Kidney (tissue), 14 donors: ENCODE measurements around the gene VTI1B. TPM values are rescaled to one million over a fixed set of nuclear protein-coding genes. Genes with fewer than 3 reads are reported as not detected.
A peak's percentile ranks its signal among the peaks of the same experiment; 100 is the strongest.

Experiments used
- DNase-seq, 5 donors: peaks; one replicate each; pipeline ENCODE4 v3.0.0-alpha.2; 2013 to 2020
- FAIRE-seq: peaks from 2 replicates; lab custom pipeline; 2012; peaks lifted over from hg19 to GRCh38; lab: Jason Lieb, UNC
- H3K27ac ChIP-seq, 2 donors: one replicate each; pipeline ENCODE4 v1.7.0; 2013; ENCODE audit warnings: low read depth in 2 of 2, low read length in 2 of 2, inconsistent platforms in 1 of 2
- H3K27me3 ChIP-seq: one replicate; pipeline ENCODE4 v1.7.1; 2013; ENCODE audit warnings: low read length, inconsistent platforms; ENCODE audit not compliant: control insufficient read depth, insufficient read depth
- H3K36me3 ChIP-seq, 3 donors: one replicate each; pipeline versions ENCODE4 v1.7.0 to v1.7.1; 2013; ENCODE audit warnings: low read length in 3 of 3, control low read depth in 1 of 3, inconsistent platforms in 1 of 3; ENCODE audit not compliant: insufficient read depth in 3 of 3, control insufficient read depth in 2 of 3
- H3K4me1 ChIP-seq, 3 donors: one replicate each; pipeline versions ENCODE4 v1.7.0 to v1.7.1; 2013; ENCODE audit warnings: low read length in 3 of 3, inconsistent platforms in 1 of 3, low read depth in 1 of 3; ENCODE audit not compliant: control insufficient read depth in 2 of 3, insufficient read depth in 2 of 3
- H3K4me3 ChIP-seq, 3 donors: one replicate each; pipeline versions ENCODE4 v1.7.0 to v1.8.1; 2013; ENCODE audit warnings: low read length in 3 of 3, control low read depth in 1 of 3, inconsistent platforms in 1 of 3
- H3K9ac ChIP-seq, 3 donors: one replicate each; pipeline versions ENCODE4 v1.7.0 to v1.7.1; 2013; ENCODE audit warnings: low read length in 3 of 3, control low read depth in 1 of 3, inconsistent platforms in 1 of 3
- H3K9me3 ChIP-seq, 3 donors: one replicate each; pipeline versions ENCODE4 v1.7.0 to v1.7.1; 2013; ENCODE audit warnings: low read length in 3 of 3, control low read depth in 1 of 3, inconsistent platforms in 1 of 3; ENCODE audit not compliant: control insufficient read depth in 2 of 3, insufficient read depth in 1 of 3
- CTCF ChIP-seq: IDR thresholded peaks from 3 replicates; pipeline ENCODE4 v1.5.1; 2012; ENCODE audit warnings: mild to moderate bottlenecking, moderate library complexity, borderline replicate concordance; ENCODE audit not compliant: insufficient read depth; ENCODE audit errors: extremely low read depth
- intact Hi-C: fragments of 100-400 bp; cut with DNase I; formaldehyde crosslinking; loops from one replicate; pipeline ENCODE4 v1.11.1; 2022
- polyA plus RNA-seq: library from polyadenylated mRNA; stranded (reverse); fragments of 350-450 nt; fragmentation: Illumina TruSeq; extraction: RNeasy Lipid Tissue Mini Kit (QIAGEN cat#74804); gene quantifications from one replicate; pipeline ENCODE4 v1.2.3, GENCODE V29; 2014; ENCODE audit warnings: low read depth, low replicate concordance; ENCODE audit not compliant: insufficient read depth
- total RNA-seq: library from RNA; stranded (reverse); fragmentation: NEBNext Ultra II Directional; extraction: Animal tissue kit (Norgen Biotek cat#: 25700); gene quantifications from one replicate; pipeline ENCODE4 v1.2.1, GENCODE V29; 2021
- donor health status: control.
- donor health status: control.
- donor health status: control.
- donor health status: control.
- donor health status: control.
- donor health status: DM: yes; HTN: yes; CAD: no.
- donor health status: Normal renal cell carcinoma (clear cell type).

Gene VTI1B
- total and polyA plus RNA-seq, 2 donors from 2014 or later, result 110 to 211 TPM

DNA sequence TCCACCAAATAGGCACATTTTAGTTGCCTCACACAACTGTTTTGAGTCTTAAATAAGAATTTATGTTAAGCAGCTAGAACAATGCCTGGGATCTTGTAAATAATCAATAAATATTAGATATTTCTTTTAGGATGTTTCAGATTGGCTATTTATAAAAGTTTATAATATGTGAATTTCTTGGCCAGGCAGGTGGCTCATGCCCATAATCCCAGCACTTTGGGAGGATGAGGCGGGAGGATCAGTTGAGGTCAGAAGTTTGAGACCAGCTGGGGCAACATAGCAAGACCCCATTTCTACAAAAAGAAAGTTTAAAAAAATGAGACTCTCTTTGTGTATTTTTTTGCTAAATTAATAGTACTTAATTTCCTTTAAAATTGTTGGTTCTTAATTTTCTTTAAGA, 33.0 kb downstream of the VTI1B start:
- TF ChIP-seq CTCF, result no peak

GRCh38 chr14:67638642-67639041, 35.8 kb downstream of the VTI1B start:
- Histone ChIP-seq H3K27me3 (no peaks in the 10 kb centered on the region), H3K9me3 (no peaks in the 10 kb centered on the region), H3K4me1 (no peaks in the 10 kb centered on the region), H3K36me3 (peaks cover 0 to 4% (median 0%) of the 10 kb centered on the region in 3 donors), H3K4me3 (no peak overlapping the region), H3K27ac (no peak overlapping the region), H3K9ac (no peak overlapping the region)
- FAIRE-seq, result no peak
- no peak for TF ChIP-seq CTCF
- intact Hi-C loops, result no loop called here
- DNase-seq, result no peak

More for the DNA sequence above, 33.0 kb downstream of the VTI1B start:
- H3K27me3 ChIP-seq, result no peaks in the 10 kb centered on the region
- intact Hi-C loops, result no loop called here
- H3K4me1 ChIP-seq, result peaks cover 0 to 10% (median 9%) of the 10 kb centered on the region in 3 donors
- no peak for FAIRE-seq
- no peak overlapping the region for H3K27ac ChIP-seq
- H3K36me3 ChIP-seq, result peaks cover 0 to 2% (median 2%) of the 10 kb centered on the region in 3 donors
- no peaks in the 10 kb centered on the region for H3K9me3 ChIP-seq
- no peak overlapping the region for H3K9ac ChIP-seq
- no peak for DNase-seq
- H3K4me3 ChIP-seq, result no peak overlapping the region

DNA sequence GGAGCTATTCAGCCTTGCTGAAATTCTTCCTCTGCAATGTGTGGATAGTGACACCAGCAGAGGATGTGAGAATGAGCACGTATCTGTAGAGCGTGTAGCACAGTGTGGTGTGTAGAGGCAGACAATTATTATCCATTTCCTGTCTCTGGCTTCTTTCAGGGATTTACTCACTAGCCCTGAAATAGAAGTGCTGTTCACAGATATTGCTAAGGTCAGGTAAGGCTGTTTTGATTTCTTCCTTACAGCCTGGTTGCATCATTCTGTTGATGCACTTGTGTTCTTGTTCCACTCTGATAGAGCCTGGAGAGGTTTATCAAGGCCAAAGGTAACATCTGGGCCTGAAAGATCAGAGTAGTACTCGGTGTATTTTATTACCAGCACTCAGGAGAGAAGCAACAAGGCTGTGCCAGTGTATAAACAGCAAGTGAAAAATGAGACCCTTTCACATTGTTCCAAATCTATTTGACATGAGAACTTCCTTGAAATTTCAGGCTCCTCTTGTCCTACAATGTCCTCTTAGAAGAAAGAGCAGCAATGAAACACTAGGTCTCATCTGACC, 38.0 kb downstream of the VTI1B start:
- no peak for TF ChIP-seq CTCF
- DNase-seq (peak in 1 of 5 donors; percentile 8), FAIRE-seq (no peak)
- Histone ChIP-seq H3K9ac (no peak overlapping the region), H3K36me3 (peaks cover 0 to 4% (median 3%) of the 10 kb centered on the region in 3 donors), H3K27ac (no peak overlapping the region), H3K27me3 (no peaks in the 10 kb centered on the region), H3K9me3 (no peaks in the 10 kb centered on the region), H3K4me3 (no peak overlapping the region), H3K4me1 (no peaks in the 10 kb centered on the region)
- intact Hi-C loops, result no loop called here
